HG02759 (cell line): ENCODE measurements around the gene ODAD3.
"Not testable (repeated sequence)": the region's sequence is repeated elsewhere in the genome, so short reads cannot be mapped to it uniquely, and the experiment has no call there.

Experiments used
- ATAC-seq: cut with Tn5 transposase; IDR thresholded peaks from one replicate; pipeline ENCODE4 v1.9.1; 2021; ENCODE audit warnings: mild to moderate bottlenecking, moderate library complexity; ENCODE audit not compliant: unreplicated experiment

The ODAD3 gene

DNA sequence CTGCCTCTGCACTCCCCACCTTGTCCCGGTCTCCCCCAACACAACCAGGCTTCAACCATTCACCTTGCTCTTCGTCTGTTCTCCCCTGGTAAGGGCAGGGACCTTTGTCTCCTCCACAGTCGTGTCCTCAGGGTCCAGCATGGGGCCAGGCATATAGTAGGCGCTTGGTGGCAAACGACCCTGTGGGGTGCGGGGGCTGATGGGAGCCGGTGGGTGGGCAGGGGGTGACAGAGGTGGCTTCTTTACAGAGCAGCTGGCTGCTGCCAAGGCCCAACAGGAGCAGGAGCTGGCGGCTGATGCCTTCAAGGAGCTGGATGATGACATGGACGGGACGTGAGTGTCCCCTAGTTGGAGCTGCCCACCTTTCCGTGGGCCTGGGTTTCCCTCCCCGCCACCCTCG, 10.2 kb upstream of the ODAD3 start:
- no peak for ATAC-seq

GRCh38 chr19:11444059-11444458, 9.1 kb upstream of the ODAD3 start:
- ATAC-seq: no peak

- no peak for ATAC-seq
Measured at GRCh38 chr19:11437955-11438354, 3.0 kb upstream of the ODAD3 start.

DNA sequence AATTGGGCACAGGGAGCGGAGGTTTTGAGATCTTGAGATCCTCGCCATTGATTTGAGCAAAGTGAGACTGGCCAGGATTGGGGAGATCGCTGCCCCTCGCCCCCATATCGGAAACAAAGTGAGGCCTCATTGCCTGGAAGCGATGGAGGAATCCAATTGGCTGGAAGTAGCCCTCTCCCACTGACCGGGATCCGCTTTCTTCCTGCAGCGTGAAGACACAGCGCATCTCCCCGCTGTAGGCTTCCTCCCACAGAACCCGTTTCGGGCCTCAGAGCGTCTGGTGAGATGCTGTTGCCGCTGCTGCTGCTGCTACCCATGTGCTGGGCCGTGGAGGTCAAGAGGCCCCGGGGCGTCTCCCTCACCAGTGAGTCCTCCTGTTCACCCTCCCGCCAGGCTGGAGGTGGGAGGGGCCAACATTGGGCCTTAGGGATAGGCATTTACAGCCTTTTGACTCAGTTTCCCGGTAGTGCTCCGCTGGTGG, 952 bp upstream of the ODAD3 start:
- ATAC-seq: no peak

DNA sequence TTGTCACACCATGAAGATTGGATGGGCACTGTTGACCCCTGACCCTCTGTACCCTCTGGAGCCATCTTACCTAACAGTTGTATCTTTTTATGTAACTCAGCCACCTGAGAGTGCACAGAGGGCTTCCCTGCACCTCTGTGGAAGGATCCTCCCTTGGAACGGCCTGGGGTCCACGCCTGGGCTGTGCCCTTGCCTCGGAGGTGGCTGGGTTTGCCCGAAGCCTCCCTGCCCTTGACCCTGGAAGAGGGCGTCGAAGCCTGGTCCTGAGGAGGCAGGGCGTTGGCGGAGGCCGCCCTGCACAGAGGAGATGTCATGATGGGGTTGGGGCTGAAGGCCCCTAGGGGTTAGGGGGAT, 241 bp downstream of the ODAD3 start:
- ATAC-seq: peak; percentile 16

GRCh38 chr19:11433526-11433925, 1.4 kb downstream of the ODAD3 start:
- ATAC-seq: not testable (repeated sequence)

GRCh38 chr19:11426656-11427055, 8.3 kb downstream of the ODAD3 start:
- ATAC-seq: no peak

GRCh38 chr19:11425719-11426457, 9.0 kb downstream of the ODAD3 start:
- ATAC-seq: no peak

DNA sequence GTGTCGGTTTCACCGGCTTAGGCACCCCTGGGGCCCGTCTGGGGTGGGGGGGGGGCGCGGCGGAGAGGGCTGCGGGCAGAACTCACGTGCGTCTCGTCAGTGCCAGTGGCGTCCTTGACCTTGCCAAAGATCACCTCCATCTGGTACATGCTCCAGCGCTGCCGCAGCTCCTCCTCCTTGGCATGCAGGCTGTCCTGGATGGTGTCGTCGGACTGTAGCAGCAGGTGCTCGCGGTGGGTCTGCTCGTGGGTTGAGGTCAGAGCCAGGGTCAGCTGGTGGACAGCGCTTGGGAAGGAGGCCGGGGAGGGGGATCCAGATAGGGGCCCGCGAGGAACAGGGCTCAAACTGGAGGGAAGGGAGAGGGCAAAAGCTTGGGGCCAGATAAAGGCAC, 11.1 kb downstream of the ODAD3 start:
- no peak for ATAC-seq

GRCh38 chr19:11423164-11423790, 11.6 kb downstream of the ODAD3 start:
- ATAC-seq: no peak

- peak; percentile 71 for ATAC-seq
Measured at GRCh38 chr19:11422163-11423065, 12.5 kb downstream of the ODAD3 start.

DNA sequence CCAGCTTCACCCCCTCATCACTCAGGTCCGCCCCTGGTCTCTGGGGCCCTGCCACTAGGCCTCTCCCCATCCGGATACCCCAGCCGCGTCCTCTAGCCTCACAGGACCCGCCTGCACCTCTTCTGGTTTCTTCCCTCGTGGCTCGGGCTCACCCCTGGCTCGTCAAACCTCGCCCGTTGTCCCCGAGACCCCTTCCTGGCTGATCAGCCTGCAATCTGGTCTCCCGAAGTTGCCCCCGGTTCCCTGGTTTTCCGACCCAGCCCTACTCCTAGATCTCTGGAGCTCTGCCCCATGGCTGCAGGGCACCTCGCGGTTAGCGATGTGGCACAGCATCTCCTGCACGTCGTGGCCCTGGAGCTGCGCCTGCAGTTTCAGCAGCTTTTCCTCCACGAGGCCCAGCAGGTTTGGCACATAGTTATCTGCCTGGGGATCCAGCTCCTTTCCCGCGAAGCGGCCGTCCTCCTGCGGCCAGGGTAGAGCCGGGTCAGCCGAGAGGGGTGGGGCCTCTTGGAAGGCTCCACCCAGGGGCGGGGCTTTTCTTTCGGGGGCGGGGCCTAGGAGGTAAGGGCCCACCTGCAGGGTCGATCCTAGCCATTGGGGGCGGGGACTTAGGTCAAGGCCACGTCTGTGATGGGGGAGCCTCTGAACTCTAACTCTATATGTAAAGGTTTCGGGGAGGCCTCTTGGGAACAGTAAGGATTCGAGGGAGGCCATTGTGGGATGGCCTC, 13.4 kb downstream of the ODAD3 start:
- ATAC-seq: peak; percentile 45

GRCh38 chr19:11420429-11421370, 14.2 kb downstream of the ODAD3 start:
- no peak for ATAC-seq

DNA sequence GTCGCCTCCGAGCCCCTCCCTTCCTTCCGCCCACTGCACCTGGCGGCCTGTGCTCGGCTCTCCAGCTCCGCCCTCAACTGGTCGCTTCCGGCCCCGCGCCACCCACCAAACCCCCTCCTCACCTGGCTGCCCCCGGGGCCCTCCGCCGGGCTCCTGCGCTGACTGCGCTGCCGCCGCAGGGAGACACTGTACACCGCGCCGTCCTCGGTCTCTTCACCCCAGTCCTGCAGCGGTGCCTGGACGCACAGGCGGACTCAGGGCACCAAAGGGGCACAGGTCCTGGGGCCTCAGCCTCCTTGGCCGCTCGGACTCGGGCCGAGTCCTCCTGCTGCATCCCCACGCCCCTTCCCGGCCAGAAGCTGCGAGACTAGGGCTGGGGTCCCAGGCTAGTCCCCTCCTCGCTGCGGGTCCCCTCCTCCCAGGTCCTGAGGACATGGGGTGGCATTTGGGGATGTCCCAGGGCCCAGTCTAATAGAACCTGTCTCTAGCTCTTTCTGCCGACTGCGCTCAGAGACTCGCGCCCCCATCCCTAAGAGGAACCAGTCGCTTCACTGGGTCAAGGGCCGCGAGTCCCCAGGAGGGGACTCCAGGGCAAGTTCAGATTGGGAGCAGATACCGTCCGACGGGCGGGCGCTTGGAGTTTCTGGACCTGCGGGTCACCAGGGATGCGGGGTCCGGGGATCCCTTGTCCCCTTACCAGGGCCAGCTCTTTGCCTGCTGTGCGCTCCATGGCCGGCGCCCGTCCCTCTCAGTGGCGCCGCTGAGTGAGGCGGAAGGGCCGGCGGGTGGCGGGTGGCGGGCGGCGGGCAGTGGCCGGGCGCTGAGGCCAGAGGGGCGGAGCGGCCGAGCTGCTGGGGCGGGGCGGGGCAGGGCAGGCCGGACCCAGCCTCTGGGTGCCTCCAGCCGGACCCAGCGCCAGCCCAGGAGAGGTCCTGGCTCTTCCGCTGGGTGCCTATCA, 16.1 kb downstream of the ODAD3 start, which contains the start of gene RGL3:
RGL3 (minus strand) TSS at position 766 of the 958 bp plus-strand sequence; CDS start at position 730, 36 bp downstream.
- ATAC-seq: no peak

DNA sequence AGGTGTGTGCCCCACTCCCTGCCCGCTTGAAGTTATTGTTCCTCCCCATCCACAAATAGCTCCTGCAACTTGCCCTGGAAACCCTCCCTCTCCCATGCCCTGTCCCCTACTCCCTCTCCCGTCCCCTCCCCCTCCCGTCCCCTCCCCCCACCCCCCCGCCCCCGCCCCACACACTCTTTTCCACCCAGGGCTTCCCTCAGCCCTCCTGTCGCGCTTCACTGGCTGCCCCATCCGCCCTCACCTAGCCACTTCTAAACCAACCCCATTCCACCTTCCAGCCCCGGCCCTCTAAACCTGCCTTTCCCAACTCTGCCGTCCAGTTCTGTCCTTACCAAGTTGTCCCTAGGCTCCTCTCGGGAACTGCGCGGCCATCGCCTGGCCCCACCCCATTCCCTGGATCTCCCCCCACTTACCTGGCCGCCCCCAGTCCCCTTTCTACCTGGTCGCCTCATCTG, 16.8 kb downstream of the ODAD3 start:
- no peak for ATAC-seq

DNA sequence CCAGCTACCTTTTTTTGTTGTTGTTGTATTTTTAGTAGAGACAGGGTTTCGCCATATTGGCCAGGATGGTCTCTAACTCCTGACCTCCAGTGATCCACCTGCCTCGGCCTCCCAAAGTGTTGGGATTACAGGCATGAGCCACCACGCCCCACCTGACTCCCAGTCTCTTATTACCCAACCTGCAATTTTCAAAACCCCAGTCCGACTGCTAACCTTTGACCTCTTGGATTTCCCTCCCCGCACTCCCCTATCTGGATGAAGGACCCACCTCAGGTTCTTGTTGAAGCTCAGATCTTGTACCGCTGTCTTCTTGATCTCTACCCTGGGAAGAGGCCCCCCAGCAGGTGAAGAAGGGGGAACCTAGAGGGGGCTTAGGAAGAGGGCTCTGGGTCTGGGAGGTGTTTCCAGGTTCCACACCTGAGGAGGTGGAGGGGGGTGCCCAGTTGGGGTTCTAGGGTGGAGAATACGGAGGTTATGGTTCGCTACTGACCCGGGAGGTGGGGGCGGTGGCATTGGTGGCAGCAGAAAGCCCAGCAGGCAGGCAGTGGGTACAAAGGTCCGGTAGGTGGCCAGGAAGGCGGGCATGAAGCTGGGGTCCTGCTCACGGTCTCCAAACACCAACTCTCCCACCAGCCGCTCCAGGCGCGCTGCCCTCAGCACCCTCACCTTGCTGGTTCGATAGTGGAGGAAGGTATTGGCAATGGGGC, 18.4 kb downstream of the ODAD3 start:
- ATAC-seq: no peak

GRCh38 chr19:11414544-11414943, 20.4 kb downstream of the ODAD3 start:
- ATAC-seq: no peak

DNA sequence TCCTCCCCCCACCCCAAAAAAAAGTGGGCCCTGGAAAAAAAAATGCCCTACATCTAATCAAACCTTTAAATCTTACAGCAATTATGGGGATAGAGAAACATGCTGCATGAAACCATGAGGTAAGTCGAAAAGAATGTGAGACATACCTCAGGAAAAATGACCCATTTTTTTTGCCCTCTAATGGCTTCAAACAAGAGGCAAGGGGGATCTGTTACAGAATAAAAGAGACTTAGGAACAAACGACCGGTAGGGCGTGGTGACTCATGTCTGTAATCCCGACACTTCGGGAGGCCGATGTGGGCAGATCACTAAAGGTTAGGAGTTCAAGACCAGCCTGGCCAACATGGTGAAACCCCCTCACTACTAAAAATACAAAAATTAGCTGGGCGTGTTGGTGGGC, 24.2 kb downstream of the ODAD3 start:
- ATAC-seq: no peak
